Ascending aorta (tissue), 2 donors: Measurements from ENCODE around the gene RNF17. TPM values are rescaled to one million over a fixed set of nuclear protein-coding genes. Genes with fewer than 3 reads are reported as not detected.

Experiments
- DNase-seq, 2 donors: peaks; one replicate each; pipeline ENCODE4 v3.0.0-alpha.2; 2019; ENCODE audit warnings: low spot score in 2 of 2
- H3K27ac ChIP-seq, 2 donors: fragments of 200-600 bp; sonication (generic); one replicate each; pipeline ENCODE4 v1.5.1; 2016 to 2017; ENCODE audit warnings: mild to moderate bottlenecking in 1 of 2
- H3K27me3 ChIP-seq: fragments of 200-600 bp; sonication (generic); one replicate; pipeline ENCODE4 v1.5.1; 2017
- H3K36me3 ChIP-seq, 2 donors: fragments of 200-600 bp; sonication (generic); one replicate each; pipeline ENCODE4 v1.5.1; 2016
- H3K4me1 ChIP-seq, 2 donors: fragments of 200-600 bp; sonication (generic); one replicate each; pipeline ENCODE4 v1.5.1; 2016 to 2017; ENCODE audit warnings: mild to moderate bottlenecking in 1 of 2
- H3K4me3 ChIP-seq, 2 donors: fragments of 200-600 bp; sonication (generic); one replicate each; pipeline ENCODE4 v1.5.1; 2016 to 2017; ENCODE audit warnings: mild to moderate bottlenecking in 1 of 2
- H3K9me3 ChIP-seq, 2 donors: fragments of 200-600 bp; sonication (generic); one replicate each; pipeline ENCODE4 v1.5.1; 2016
- CTCF ChIP-seq, 3 experiments: fragments of 200-600 bp in 2 of 3; fragments of 450-650 bp in 1 of 3; sonication (generic) in 2 of 3; IDR thresholded peaks; one replicate each; pipeline ENCODE4 v1.5.1; 2016 to 2019; ENCODE audit warnings: antibody characterized with exemption in 3 of 3, mild to moderate bottlenecking in 1 of 3, moderate library complexity in 1 of 3
- intact Hi-C: fragments of 100-400 bp; cut with DNase I; formaldehyde crosslinking; loops from one replicate; pipeline ENCODE4 v1.15.1; 2023
- total RNA-seq: library from RNA; depleted of rRNA; stranded (reverse); fragments of >200 nt; gene quantifications from one replicate; pipeline ENCODE4 v1.1.0, GENCODE V29; 2016

The RNF17 gene
- total RNA-seq, 1 donor from 2014 or later, result not detected

GRCh38 chr13:24861617-24862362 is 97.8 kb downstream of the RNF17 start:
- DNase-seq, result no peak
- intact Hi-C loops, result no loop called here
- no peak for TF ChIP-seq CTCF (IDR thresholded peaks at IDR 0.05)
- Histone ChIP-seq H3K27me3 (no peaks in the 10 kb centered on the region), H3K4me3 (no peak overlapping the region), H3K4me1 (no peaks in the 10 kb centered on the region), H3K27ac (no peak overlapping the region), H3K36me3 (no peaks in the 10 kb centered on the region), H3K9me3 (no peaks in the 10 kb centered on the region)

- H3K4me3 ChIP-seq, result no peak overlapping the region
- no peak for TF ChIP-seq CTCF (IDR thresholded peaks at IDR 0.05)
- no peak overlapping the region for H3K27ac ChIP-seq
- intact Hi-C loops, result no loop called here
- no peaks in the 10 kb centered on the region for H3K36me3 ChIP-seq
- no peaks in the 10 kb centered on the region for H3K27me3 ChIP-seq
- no peaks in the 10 kb centered on the region for H3K9me3 ChIP-seq
- no peak for DNase-seq
- no peaks in the 10 kb centered on the region for H3K4me1 ChIP-seq
Measured at GRCh38 chr13:24863748-24864540, 100.0 kb downstream of the RNF17 start.

GRCh38 chr13:24864579-24864978 is 100.6 kb downstream of the RNF17 start:
- no peaks in the 10 kb centered on the region for H3K27me3 ChIP-seq
- H3K4me1 ChIP-seq, result no peaks in the 10 kb centered on the region
- H3K4me3 ChIP-seq, result no peak overlapping the region
- intact Hi-C loops, result no loop called here
- H3K27ac ChIP-seq, result no peak overlapping the region
- no peaks in the 10 kb centered on the region for H3K9me3 ChIP-seq
- no peak for DNase-seq
- no peak for TF ChIP-seq CTCF (IDR thresholded peaks at IDR 0.05)
- no peaks in the 10 kb centered on the region for H3K36me3 ChIP-seq

- TF ChIP-seq CTCF (IDR thresholded peaks at IDR 0.05), result peak in 1 of 3 experiments; percentile 23
- no peak for DNase-seq
- H3K27ac ChIP-seq, result no peak overlapping the region
- H3K4me3 ChIP-seq, result no peak overlapping the region
- H3K36me3 ChIP-seq, result no peaks in the 10 kb centered on the region
- no peaks in the 10 kb centered on the region for H3K27me3 ChIP-seq
- intact Hi-C loops, result no loop called here
- H3K4me1 ChIP-seq, result no peaks in the 10 kb centered on the region
- H3K9me3 ChIP-seq, result no peaks in the 10 kb centered on the region
Measured at GRCh38 chr13:24865163-24865953, 101.4 kb downstream of the RNF17 start.

- no peaks in the 10 kb centered on the region for H3K36me3 ChIP-seq
- H3K27ac ChIP-seq, result no peak overlapping the region
- TF ChIP-seq CTCF (IDR thresholded peaks at IDR 0.05), result no peak
- no peak overlapping the region for H3K4me3 ChIP-seq
- no peaks in the 10 kb centered on the region for H3K27me3 ChIP-seq
- H3K9me3 ChIP-seq, result no peaks in the 10 kb centered on the region
- intact Hi-C loops, result no loop called here
- no peaks in the 10 kb centered on the region for H3K4me1 ChIP-seq
- no peak for DNase-seq
Measured at GRCh38 chr13:24866488-24866887, 102.5 kb downstream of the RNF17 start.
